Ishikawa (cell line): ENCODE results near the gene PLAGL2.

Source experiments
- CEBPB ChIP-seq: IDR thresholded peaks from 2 replicates; pipeline ENCODE4 v1.6.1; 2012
- CREB1 ChIP-seq: IDR thresholded peaks from 2 replicates; pipeline ENCODE4 v1.6.1; 2012; ENCODE audit warnings: low read depth
- EGR1 ChIP-seq: IDR thresholded peaks from 2 replicates; pipeline ENCODE4 v1.6.1; 2012
- EP300 ChIP-seq: IDR thresholded peaks from 2 replicates; pipeline ENCODE4 v1.6.1; 2012; ENCODE audit warnings: borderline replicate concordance
- FOXM1 ChIP-seq: IDR thresholded peaks from 2 replicates; pipeline ENCODE4 v1.6.1; 2012; ENCODE audit warnings: low read depth, borderline replicate concordance
- MAX ChIP-seq: IDR thresholded peaks from 2 replicates; pipeline ENCODE4 v1.6.1; 2012
- NFIC ChIP-seq: IDR thresholded peaks from 2 replicates; pipeline ENCODE4 v1.6.1; 2012
- RAD21 ChIP-seq: IDR thresholded peaks from 2 replicates; pipeline ENCODE4 v1.6.1; 2012; ENCODE audit warnings: low read depth
- REST ChIP-seq: IDR thresholded peaks from 2 replicates; pipeline ENCODE4 v1.6.1; 2012; ENCODE audit warnings: low read depth, mild to moderate bottlenecking
- TAF1 ChIP-seq: IDR thresholded peaks from 2 replicates; pipeline ENCODE4 v1.6.1; 2012; ENCODE audit warnings: low read depth, mild to moderate bottlenecking
- TCF12 ChIP-seq: IDR thresholded peaks from 2 replicates; pipeline ENCODE4 v1.6.1; 2012; ENCODE audit warnings: low read depth
- TEAD4 ChIP-seq: IDR thresholded peaks from 2 replicates; pipeline ENCODE4 v1.6.1; 2012
- USF1 ChIP-seq: IDR thresholded peaks from 2 replicates; pipeline ENCODE4 v1.6.1; 2012
- YY1 ChIP-seq: IDR thresholded peaks from 2 replicates; pipeline ENCODE4 v1.6.1; 2012; ENCODE audit warnings: low read depth
- ZBTB7A ChIP-seq: IDR thresholded peaks from 2 replicates; pipeline ENCODE4 v1.6.1; 2012; ENCODE audit warnings: low read depth

The PLAGL2 gene

GRCh38 chr20:32190616-32191415 lies 16.7 kb downstream of the PLAGL2 start:
- no peak for TF ChIP-seq YY1
- no peak for TF ChIP-seq USF1
- no peak for TF ChIP-seq TCF12
- no peak for TF ChIP-seq ZBTB7A
- TF ChIP-seq CREB1 = no peak
- no peak for TF ChIP-seq EP300
- no peak for TF ChIP-seq TEAD4
- no peak for TF ChIP-seq MAX
- TF ChIP-seq FOXM1 = no peak
- TF ChIP-seq NFIC = no peak
- TF ChIP-seq CEBPB = no peak
- no peak for TF ChIP-seq REST
- TF ChIP-seq EGR1 = no peak
- no peak for TF ChIP-seq RAD21
- no peak for TF ChIP-seq TAF1

GRCh38 chr20:32189691-32190615 lies 17.6 kb downstream of the PLAGL2 start:
- TF ChIP-seq YY1 (no peak), EGR1 (no peak), EP300 (no peak), TCF12 (no peak), CEBPB (no peak), NFIC (no peak), RAD21 (no peak), CREB1 (no peak), USF1 (no peak), REST (no peak), TAF1 (no peak), FOXM1 (no peak), MAX (no peak)

- no peak for TF ChIP-seq TCF12
- no peak for TF ChIP-seq TEAD4
- TF ChIP-seq EP300 = no peak
- TF ChIP-seq YY1 = no peak
- no peak for TF ChIP-seq RAD21
- TF ChIP-seq FOXM1 = no peak
- TF ChIP-seq NFIC = no peak
- TF ChIP-seq TAF1 = no peak
- no peak for TF ChIP-seq REST
- TF ChIP-seq MAX = no peak
These were observed 18.5 kb downstream of the PLAGL2 start for GRCh38 chr20:32189123-32189410.
